Measurements from ENCODE around the gene AQP12B. TPM values are rescaled to one million over a fixed set of nuclear protein-coding genes. Genes with fewer than 3 reads are reported as not detected.

Gene AQP12B
- total and polyA plus RNA-seq, 10 of the 15 experiments (the other 5 are each of a cell fraction or from before 2014, with no cell fraction given) = not detected

- ChIA-PET CTCF (no interaction called here), SMC1A (ENCODE audit: uncharacterized antibody, unreplicated experiment) (no interaction called here), POLR2A (interaction anchor here (1.0 kb wide), 1 partner anchor 134 kb away, joined by 3 read pairs; the partner anchor contains the start of gene CAPN10), RAD21 (ENCODE audit: unreplicated experiment) (no interaction called here)
- Histone ChIP-seq H3K27ac (ENCODE audit: control insufficient read depth, insufficient read depth) (no peak overlapping the region), H3K4me3 (no peak overlapping the region), H4K20me1 (ENCODE audit: control insufficient read depth, insufficient read depth) (no peaks in the 10 kb centered on the region), H3K4me1 (ENCODE audit: control insufficient read depth, insufficient read depth, low read length) (no peaks in the 10 kb centered on the region), H3K27me3 (replicated peaks in 1 of 2; ENCODE audit: control insufficient read depth in 2 of 2, insufficient read depth in 2 of 2, low read length in 1 of 2) (no peaks in the 10 kb centered on the region), H2AFZ (ENCODE audit: control insufficient read depth, low read depth, low read length) (no peak overlapping the region), H3K9ac (ENCODE audit: control insufficient read depth, insufficient read depth, low read length) (no peak overlapping the region), H3K9me3 (replicated peaks; ENCODE audit: control insufficient read depth, insufficient read depth, low read length) (no peaks in the 10 kb centered on the region), H3K79me2 (ENCODE audit: control insufficient read depth, insufficient read depth, low read length) (no peaks in the 10 kb centered on the region), H3K4me2 (ENCODE audit: control insufficient read depth, insufficient read depth) (no peak overlapping the region), H3K36me3 (ENCODE audit: control insufficient read depth in 2 of 2, insufficient read depth in 2 of 2, low read length in 1 of 2) (no peaks in the 10 kb centered on the region)
- no peak for ATAC-seq
- 52% methylated on average over 25 of the region's 25 CpGs for WGBS (ENCODE audit: insufficient coverage, insufficient replicate concordance, low lambda C conversion rate, missing lambda C conversion rate)
- no peak for DNase-seq (ENCODE audit: low read depth, low spot score)
- in situ Hi-C loops (cut with MboI) (no loop called here), intact Hi-C loops (cut with micrococcal nuclease; ENCODE audit: unreplicated experiment) (no loop called here)
- no peak for FAIRE-seq
- no TSS peak for BruUV-seq (replicated peaks)
- no peak for TF ChIP-seq HSF1 (IDR thresholded peaks at IDR 0.05; ENCODE audit: low read depth, low read length)
- TF ChIP-seq, protein P1, sequence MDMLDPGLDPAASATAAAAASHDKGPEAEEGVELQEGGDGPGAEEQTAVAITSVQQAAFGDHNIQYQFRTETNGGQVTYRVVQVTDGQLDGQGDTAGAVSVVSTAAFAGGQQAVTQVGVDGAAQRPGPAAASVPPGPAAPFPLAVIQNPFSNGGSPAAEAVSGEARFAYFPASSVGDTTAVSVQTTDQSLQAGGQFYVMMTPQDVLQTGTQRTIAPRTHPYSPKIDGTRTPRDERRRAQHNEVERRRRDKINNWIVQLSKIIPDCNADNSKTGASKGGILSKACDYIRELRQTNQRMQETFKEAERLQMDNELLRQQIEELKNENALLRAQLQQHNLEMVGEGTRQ (IDR thresholded peaks at IDR 0.05; ENCODE audit: borderline replicate concordance, low read depth, low read length) = no peak
- no peak for TF ChIP-seq SIN3A (IDR thresholded peaks at IDR 0.05; ENCODE audit: low read depth, low read length)
- TF ChIP-seq CBX3 (IDR thresholded peaks at IDR 0.05; ENCODE audit: borderline replicate concordance, low read depth) = no peak
- TF ChIP-seq JUND (IDR thresholded peaks at IDR 0.05; ENCODE audit: low read depth, low read length) = no peak
- TF ChIP-seq SMAD5 (IDR thresholded peaks at IDR 0.05; ENCODE audit: low read depth) = no peak
- no peak for TF ChIP-seq SUPT20H (IDR thresholded peaks at IDR 0.05; ENCODE audit: borderline replicate concordance, control insufficient read depth, low read depth, low read length)
- TF ChIP-seq, protein P2, sequence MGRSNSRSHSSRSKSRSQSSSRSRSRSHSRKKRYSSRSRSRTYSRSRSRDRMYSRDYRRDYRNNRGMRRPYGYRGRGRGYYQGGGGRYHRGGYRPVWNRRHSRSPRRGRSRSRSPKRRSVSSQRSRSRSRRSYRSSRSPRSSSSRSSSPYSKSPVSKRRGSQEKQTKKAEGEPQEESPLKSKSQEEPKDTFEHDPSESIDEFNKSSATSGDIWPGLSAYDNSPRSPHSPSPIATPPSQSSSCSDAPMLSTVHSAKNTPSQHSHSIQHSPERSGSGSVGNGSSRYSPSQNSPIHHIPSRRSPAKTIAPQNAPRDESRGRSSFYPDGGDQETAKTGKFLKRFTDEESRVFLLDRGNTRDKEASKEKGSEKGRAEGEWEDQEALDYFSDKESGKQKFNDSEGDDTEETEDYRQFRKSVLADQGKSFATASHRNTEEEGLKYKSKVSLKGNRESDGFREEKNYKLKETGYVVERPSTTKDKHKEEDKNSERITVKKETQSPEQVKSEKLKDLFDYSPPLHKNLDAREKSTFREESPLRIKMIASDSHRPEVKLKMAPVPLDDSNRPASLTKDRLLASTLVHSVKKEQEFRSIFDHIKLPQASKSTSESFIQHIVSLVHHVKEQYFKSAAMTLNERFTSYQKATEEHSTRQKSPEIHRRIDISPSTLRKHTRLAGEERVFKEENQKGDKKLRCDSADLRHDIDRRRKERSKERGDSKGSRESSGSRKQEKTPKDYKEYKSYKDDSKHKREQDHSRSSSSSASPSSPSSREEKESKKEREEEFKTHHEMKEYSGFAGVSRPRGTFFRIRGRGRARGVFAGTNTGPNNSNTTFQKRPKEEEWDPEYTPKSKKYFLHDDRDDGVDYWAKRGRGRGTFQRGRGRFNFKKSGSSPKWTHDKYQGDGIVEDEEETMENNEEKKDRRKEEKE (IDR thresholded peaks at IDR 0.05) = no peak
- TF ChIP-seq, protein P3, sequence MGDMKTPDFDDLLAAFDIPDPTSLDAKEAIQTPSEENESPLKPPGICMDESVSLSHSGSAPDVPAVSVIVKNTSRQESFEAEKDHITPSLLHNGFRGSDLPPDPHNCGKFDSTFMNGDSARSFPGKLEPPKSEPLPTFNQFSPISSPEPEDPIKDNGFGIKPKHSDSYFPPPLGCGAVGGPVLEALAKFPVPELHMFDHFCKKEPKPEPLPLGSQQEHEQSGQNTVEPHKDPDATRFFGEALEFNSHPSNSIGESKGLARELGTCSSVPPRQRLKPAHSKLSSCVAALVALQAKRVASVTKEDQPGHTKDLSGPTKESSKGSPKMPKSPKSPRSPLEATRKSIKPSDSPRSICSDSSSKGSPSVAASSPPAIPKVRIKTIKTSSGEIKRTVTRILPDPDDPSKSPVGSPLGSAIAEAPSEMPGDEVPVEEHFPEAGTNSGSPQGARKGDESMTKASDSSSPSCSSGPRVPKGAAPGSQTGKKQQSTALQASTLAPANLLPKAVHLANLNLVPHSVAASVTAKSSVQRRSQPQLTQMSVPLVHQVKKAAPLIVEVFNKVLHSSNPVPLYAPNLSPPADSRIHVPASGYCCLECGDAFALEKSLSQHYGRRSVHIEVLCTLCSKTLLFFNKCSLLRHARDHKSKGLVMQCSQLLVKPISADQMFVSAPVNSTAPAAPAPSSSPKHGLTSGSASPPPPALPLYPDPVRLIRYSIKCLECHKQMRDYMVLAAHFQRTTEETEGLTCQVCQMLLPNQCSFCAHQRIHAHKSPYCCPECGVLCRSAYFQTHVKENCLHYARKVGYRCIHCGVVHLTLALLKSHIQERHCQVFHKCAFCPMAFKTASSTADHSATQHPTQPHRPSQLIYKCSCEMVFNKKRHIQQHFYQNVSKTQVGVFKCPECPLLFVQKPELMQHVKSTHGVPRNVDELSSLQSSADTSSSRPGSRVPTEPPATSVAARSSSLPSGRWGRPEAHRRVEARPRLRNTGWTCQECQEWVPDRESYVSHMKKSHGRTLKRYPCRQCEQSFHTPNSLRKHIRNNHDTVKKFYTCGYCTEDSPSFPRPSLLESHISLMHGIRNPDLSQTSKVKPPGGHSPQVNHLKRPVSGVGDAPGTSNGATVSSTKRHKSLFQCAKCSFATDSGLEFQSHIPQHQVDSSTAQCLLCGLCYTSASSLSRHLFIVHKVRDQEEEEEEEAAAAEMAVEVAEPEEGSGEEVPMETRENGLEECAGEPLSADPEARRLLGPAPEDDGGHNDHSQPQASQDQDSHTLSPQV (IDR thresholded peaks at IDR 0.05) = no peak
- TF ChIP-seq RELA (IDR thresholded peaks at IDR 0.05; ENCODE audit: borderline replicate concordance, partially characterized antibody) = no peak
- TF ChIP-seq RCOR1 (conservative IDR thresholded peaks at IDR 0.05; ENCODE audit: low read depth, low read length) = no peak
- TF ChIP-seq ESRRA (IDR thresholded peaks at IDR 0.05; ENCODE audit: low read length) = no peak
These were observed 38.3 kb upstream of the AQP12B start for GRCh38 chr2:240720686-240721595.
